ENCODE measurements around the gene MAP2K6. TPM values are rescaled to one million over a fixed set of nuclear protein-coding genes. Genes with fewer than 3 reads are reported as not detected.
"Not testable (repeated sequence)": the region's sequence is repeated elsewhere in the genome, so short reads cannot be mapped to it uniquely, and the experiment has no call there.

The MAP2K6 gene
- total and polyA plus RNA-seq, 2 donors (not counting 3 experiments of a cell fraction or from before 2014, with no cell fraction given), result 5.9 to 13.9 TPM

DNA sequence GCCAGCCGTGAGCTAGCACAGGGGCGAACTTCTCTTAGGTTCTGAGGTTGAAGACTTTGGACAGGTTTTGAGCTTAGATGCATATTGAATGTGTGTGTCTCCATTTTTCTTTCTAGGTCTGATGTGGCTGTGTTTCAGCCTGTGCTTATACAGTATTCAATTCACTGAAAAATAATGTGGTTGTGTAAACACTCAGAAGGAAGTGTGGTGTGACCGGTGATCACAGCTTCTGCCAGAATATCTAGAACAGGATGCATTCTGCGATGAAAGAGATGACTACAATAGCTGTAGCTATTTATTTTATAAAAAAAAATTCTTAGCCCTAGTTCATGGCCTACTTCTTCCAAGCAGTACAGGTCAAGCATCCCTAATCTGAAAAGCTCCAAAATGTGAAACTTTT, 64.4 kb downstream of the MAP2K6 start:
- Histone ChIP-seq H3K27me3 (ENCODE audit: control insufficient read depth in 2 of 2, insufficient read depth in 2 of 2, low read length in 2 of 2) (no peaks in the 10 kb centered on the region), H3K27ac (ENCODE audit: insufficient read depth, low read depth, low read length) (no peak overlapping the region), H3K9me1 (replicated peaks; ENCODE audit: control insufficient read depth, extremely low read depth, insufficient read depth, low read length) (no peaks in the 10 kb centered on the region), H3K4me3 (replicated peaks in 1 of 3; ENCODE audit: insufficient read depth in 1 of 3, low read depth in 1 of 3, low read length in 3 of 3) (no peak overlapping the region), H3K79me2 (ENCODE audit: control insufficient read depth, insufficient read depth, low read length) (no peaks in the 10 kb centered on the region), H3K9ac (replicated peaks; ENCODE audit: extremely low read depth, insufficient read depth, low read length) (no peak overlapping the region), H3K4me1 (ENCODE audit: control insufficient read depth, extremely low read depth, insufficient read depth, low read length) (peaks cover 12% of the 10 kb centered on the region), H3K4me2 (ENCODE audit: insufficient read depth, low read length) (no peak overlapping the region), H3K36me3 (ENCODE audit: control insufficient read depth in 2 of 2, extremely low read depth in 1 of 2, insufficient read depth in 2 of 2, low read length in 2 of 2) (no peaks in the 10 kb centered on the region), H4K20me1 (replicated peaks; ENCODE audit: control insufficient read depth, extremely low read depth, insufficient read depth, low read length) (no peaks in the 10 kb centered on the region), H2AFZ (ENCODE audit: low read depth, low read length) (peak overlapping the region; percentile 62), H3K9me3 (replicated peaks; ENCODE audit: control insufficient read depth, insufficient read depth, low read length) (no peaks in the 10 kb centered on the region)
- BruUV-seq (replicated peaks), result no TSS peak
- intact Hi-C loops (cut with micrococcal nuclease) (no loop called here), dilution Hi-C loops (cut with MboI; ENCODE audit: extremely low pct_ligation_motif_present, low sequenced_read_pairs) (no loop called here)
- DNase-seq (ENCODE audit: low read depth, low spot score) (peak; percentile 73), FAIRE-seq (peak; percentile 35)
- TF ChIP-seq POLR2A (IDR thresholded peaks at IDR 0.05; ENCODE audit: low read depth, low read length) (no peak), JUN (IDR thresholded peaks at IDR 0.05; ENCODE audit: borderline replicate concordance, insufficient read depth, insufficient read length, low read depth) (no peak), FOS (IDR thresholded peaks at IDR 0.05; ENCODE audit: borderline replicate concordance, insufficient read depth, low read length) (no peak), GATA2 (IDR thresholded peaks at IDR 0.05; ENCODE audit: insufficient read depth, insufficient read length, low read depth, low read length) (no peak), EZH2 (IDR thresholded peaks at IDR 0.05; ENCODE audit: borderline replicate concordance, low read depth, low read length, severe bottlenecking) (no peak), POLR2AphosphoS5 (IDR thresholded peaks at IDR 0.05; ENCODE audit: insufficient read depth, low read depth, low read length) (no peak), MYC (IDR thresholded peaks at IDR 0.05; ENCODE audit: low read depth, low read length) (no peak)
- TF ChIP-seq, protein P1, sequence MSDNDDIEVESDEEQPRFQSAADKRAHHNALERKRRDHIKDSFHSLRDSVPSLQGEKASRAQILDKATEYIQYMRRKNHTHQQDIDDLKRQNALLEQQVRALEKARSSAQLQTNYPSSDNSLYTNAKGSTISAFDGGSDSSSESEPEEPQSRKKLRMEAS (IDR thresholded peaks at IDR 0.05; ENCODE audit: insufficient read depth, insufficient read length), result no peak
- TF ChIP-seq, protein P2, sequence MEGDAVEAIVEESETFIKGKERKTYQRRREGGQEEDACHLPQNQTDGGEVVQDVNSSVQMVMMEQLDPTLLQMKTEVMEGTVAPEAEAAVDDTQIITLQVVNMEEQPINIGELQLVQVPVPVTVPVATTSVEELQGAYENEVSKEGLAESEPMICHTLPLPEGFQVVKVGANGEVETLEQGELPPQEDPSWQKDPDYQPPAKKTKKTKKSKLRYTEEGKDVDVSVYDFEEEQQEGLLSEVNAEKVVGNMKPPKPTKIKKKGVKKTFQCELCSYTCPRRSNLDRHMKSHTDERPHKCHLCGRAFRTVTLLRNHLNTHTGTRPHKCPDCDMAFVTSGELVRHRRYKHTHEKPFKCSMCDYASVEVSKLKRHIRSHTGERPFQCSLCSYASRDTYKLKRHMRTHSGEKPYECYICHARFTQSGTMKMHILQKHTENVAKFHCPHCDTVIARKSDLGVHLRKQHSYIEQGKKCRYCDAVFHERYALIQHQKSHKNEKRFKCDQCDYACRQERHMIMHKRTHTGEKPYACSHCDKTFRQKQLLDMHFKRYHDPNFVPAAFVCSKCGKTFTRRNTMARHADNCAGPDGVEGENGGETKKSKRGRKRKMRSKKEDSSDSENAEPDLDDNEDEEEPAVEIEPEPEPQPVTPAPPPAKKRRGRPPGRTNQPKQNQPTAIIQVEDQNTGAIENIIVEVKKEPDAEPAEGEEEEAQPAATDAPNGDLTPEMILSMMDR (IDR thresholded peaks at IDR 0.05; ENCODE audit: extremely low read depth in 1 of 2, insufficient read depth in 1 of 2, low read depth in 1 of 2, low read length in 2 of 2), result no peak
- ChIA-PET CTCF (interaction anchor here (0.6 to 2.3 kb wide), 12 partner anchors 12 to 144 kb away, joined by 3 to 11 read pairs (median 4); partner anchors contain the start of gene MAP2K6), POLR2A (no interaction called here)

DNA sequence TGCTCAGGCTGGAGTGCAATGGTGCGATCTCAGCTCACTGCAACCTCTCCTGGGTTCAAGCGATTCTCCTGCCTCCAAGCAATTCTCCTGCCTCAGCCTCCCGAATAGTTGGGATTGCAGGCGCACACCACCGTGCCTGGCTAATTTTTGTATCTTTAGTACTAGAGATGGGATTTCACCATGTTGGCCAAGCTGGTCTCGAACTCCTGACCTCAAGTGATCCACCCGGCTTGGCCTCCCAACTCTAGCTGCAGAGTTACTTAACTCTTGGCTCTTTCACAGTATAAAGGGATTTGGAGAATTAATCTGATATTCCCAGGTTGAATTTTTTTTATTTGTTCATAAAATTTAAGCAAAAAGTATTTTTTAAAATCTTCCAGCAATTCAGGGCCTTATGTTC, 65.3 kb downstream of the MAP2K6 start:
- DNase-seq (ENCODE audit: low read depth, low spot score); H3K4me3 ChIP-seq (replicated peaks in 1 of 3; ENCODE audit: insufficient read depth in 1 of 3, low read depth in 1 of 3, low read length in 3 of 3); FAIRE-seq; POLR2A ChIA-PET; H3K9me1 ChIP-seq (replicated peaks; ENCODE audit: control insufficient read depth, extremely low read depth, insufficient read depth, low read length); H3K27me3 ChIP-seq (ENCODE audit: control insufficient read depth in 2 of 2, insufficient read depth in 2 of 2, low read length in 2 of 2); H3K36me3 ChIP-seq (ENCODE audit: control insufficient read depth in 2 of 2, extremely low read depth in 1 of 2, insufficient read depth in 2 of 2, low read length in 2 of 2); H3K9me3 ChIP-seq (replicated peaks; ENCODE audit: control insufficient read depth, insufficient read depth, low read length); H3K79me2 ChIP-seq (ENCODE audit: control insufficient read depth, insufficient read depth, low read length); H3K27ac ChIP-seq (ENCODE audit: insufficient read depth, low read depth, low read length); H2AFZ ChIP-seq (ENCODE audit: low read depth, low read length); H3K4me2 ChIP-seq (ENCODE audit: insufficient read depth, low read length); H3K9ac ChIP-seq (replicated peaks; ENCODE audit: extremely low read depth, insufficient read depth, low read length); BruUV-seq (replicated peaks); intact Hi-C loops (cut with micrococcal nuclease); dilution Hi-C loops (cut with MboI; ENCODE audit: extremely low pct_ligation_motif_present, low sequenced_read_pairs); H4K20me1 ChIP-seq (replicated peaks; ENCODE audit: control insufficient read depth, extremely low read depth, insufficient read depth, low read length): not testable (repeated sequence)
- H3K4me1 ChIP-seq (ENCODE audit: control insufficient read depth, extremely low read depth, insufficient read depth, low read length), result peaks cover 12% of the 10 kb centered on the region
- CTCF ChIA-PET, result interaction anchor here (0.9 to 2.3 kb wide), 3 partner anchors 12 to 71 kb away, joined by 3 to 11 read pairs (median 3); no protein-coding TSS in a partner anchor

Measured in endothelial cell of umbilical vein (primary cell).